VCaP (cell line): ENCODE results near the gene MAP4K3.

ENCODE experiments used
- H3K27ac ChIP-seq: fragments of 450-650 bp; 2 replicates; pipeline ENCODE4 v1.5.1; 2017
- TF ChIP-seq, protein P1 (sequence below): fragments of 450-650 bp; conservative IDR thresholded peaks from 2 replicates; pipeline ENCODE4 v1.5.1; 2017; ENCODE audit warnings: mild to moderate bottlenecking, moderate library complexity

Gene MAP4K3

DNA sequence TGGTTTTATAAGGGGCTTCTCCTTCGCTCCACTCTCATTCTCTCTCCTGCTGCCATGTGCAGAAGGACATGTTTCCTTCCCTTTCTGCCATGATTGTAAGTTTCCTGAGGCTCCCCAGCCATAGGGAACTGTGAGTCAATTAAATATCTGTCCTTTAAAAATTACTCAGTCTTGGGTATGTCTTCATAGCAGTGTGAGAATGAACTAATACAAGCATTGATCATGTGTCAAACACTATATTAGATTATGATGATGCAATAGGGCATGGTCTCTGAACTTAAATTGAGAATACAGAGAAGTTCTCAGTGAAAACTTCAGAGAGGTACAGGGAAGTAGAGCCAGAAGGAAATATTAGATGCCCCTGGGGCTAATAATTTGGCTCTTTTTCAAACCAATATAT lies 5.9 kb upstream of the MAP4K3 start:
- no peak overlapping the region for H3K27ac ChIP-seq
- TF ChIP-seq, protein P1, sequence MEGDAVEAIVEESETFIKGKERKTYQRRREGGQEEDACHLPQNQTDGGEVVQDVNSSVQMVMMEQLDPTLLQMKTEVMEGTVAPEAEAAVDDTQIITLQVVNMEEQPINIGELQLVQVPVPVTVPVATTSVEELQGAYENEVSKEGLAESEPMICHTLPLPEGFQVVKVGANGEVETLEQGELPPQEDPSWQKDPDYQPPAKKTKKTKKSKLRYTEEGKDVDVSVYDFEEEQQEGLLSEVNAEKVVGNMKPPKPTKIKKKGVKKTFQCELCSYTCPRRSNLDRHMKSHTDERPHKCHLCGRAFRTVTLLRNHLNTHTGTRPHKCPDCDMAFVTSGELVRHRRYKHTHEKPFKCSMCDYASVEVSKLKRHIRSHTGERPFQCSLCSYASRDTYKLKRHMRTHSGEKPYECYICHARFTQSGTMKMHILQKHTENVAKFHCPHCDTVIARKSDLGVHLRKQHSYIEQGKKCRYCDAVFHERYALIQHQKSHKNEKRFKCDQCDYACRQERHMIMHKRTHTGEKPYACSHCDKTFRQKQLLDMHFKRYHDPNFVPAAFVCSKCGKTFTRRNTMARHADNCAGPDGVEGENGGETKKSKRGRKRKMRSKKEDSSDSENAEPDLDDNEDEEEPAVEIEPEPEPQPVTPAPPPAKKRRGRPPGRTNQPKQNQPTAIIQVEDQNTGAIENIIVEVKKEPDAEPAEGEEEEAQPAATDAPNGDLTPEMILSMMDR: no peak

DNA sequence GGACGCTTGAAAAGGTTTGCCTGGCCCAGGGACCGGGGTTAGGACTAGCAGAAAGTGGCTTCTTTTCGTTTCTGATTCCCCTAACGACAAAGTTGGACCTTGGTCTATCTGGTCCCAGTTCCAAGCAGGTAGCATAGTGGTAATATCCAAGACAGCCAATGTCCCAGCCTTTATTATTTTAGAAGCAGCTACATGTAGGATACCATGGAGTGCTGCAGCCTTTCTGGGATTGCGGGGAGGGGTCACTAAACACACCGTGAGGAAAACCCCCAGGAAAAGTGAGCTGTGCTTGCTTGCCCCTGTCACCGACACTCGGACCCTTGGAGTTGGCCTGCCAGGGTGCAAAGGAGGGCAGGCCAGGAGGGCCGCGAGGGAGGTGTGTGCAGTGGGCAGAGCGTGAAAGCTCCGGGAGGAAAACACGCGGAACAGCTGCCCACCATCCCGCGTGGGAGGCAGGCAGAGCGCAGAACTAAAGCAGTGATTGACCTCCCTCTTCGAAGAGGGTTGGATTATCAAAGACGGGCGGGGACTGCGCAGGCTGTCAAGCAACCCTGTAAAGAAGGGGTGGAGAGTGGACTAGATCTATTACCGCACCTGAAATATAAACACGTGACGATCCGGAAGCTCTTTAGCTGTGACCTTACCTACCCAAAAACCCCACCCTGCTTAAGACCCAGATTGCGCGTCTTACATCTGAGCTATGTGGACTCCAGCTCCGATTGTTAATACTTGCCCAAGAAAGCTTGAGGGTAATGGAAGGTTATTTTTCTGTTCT lies 624 bp upstream of the MAP4K3 start:
- H3K27ac ChIP-seq: peak overlapping the region; percentile 96
- TF ChIP-seq, protein P1: no peak

- TF ChIP-seq, protein P1: no peak
- H3K27ac ChIP-seq: peak overlapping the region; percentile 96
Measured at GRCh38 chr2:39435741-39436591, 1.1 kb downstream of the MAP4K3 start.

DNA sequence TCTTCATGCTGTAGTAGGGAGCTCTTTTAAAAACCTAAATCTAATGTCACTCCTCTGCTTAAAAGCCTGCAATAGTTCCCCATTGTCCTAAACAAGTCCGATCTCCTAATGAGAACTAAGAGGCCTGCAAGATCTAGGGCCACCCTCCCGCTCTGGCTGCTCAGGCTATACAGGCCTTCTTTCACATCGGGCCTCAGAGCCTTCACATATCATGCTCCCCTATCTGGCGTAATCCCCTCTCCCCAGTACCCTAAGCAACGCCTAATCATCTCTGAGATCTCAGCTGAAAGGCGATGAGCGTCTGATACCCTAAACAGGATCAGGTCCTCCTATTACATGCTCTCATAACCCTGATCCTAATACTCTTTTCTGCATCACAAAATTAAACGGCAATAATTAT lies 1.9 kb downstream of the MAP4K3 start:
- peak overlapping the region; percentile 96 for H3K27ac ChIP-seq
- TF ChIP-seq, protein P1: no peak

- H3K27ac ChIP-seq: peak overlapping the region; percentile 96; the same call in 1 of the 2 replicates
- TF ChIP-seq, protein P1: no peak
Measured at GRCh38 chr2:39434233-39434897, 2.7 kb downstream of the MAP4K3 start.

GRCh38 chr2:39433586-39434195 lies 3.4 kb downstream of the MAP4K3 start:
- TF ChIP-seq, protein P1: no peak
- H3K27ac ChIP-seq: no peak overlapping the region
